Muscle of leg (tissue), 11 donors: Measurements from ENCODE around the gene ARHGAP8. TPM values are rescaled to one million over a fixed set of nuclear protein-coding genes. Genes with fewer than 3 reads are reported as not detected.

ENCODE experiments used
- DNase-seq: peaks from one replicate; pipeline ENCODE4 v3.0.0; 2013
- H3K27ac ChIP-seq: one replicate; pipeline ENCODE4 v1.5.1; 2013; ENCODE audit warnings: mild to moderate bottlenecking, low read length, control low read depth
- H3K27me3 ChIP-seq: one replicate; pipeline ENCODE4 v1.6.1; 2013; ENCODE audit warnings: low read length; ENCODE audit not compliant: control insufficient read depth, insufficient read depth
- H3K36me3 ChIP-seq: one replicate; pipeline ENCODE4 v1.6.1; 2013; ENCODE audit warnings: low read length; ENCODE audit not compliant: control insufficient read depth, insufficient read depth
- H3K4me1 ChIP-seq: one replicate; pipeline ENCODE4 v1.6.1; 2013; ENCODE audit warnings: low read length; ENCODE audit not compliant: control insufficient read depth, insufficient read depth
- H3K4me3 ChIP-seq: one replicate; pipeline ENCODE4 v1.5.1; 2013; ENCODE audit warnings: low read length, control low read depth
- H3K9me3 ChIP-seq: replicated peaks from 2 replicates; pipeline ENCODE4 v1.6.1; 2013; ENCODE audit warnings: low read depth, low read length; ENCODE audit not compliant: control insufficient read depth
- WGBS: methylation state at CpG from one replicate; pipeline ENCODE4 v1.1.5; 2013; ENCODE audit warnings: missing lambda C conversion rate; ENCODE audit not compliant: insufficient coverage; 5-methylcytosine and 5-hydroxymethylcytosine counted together
- polyA plus RNA-seq, 8 donors: library from polyadenylated mRNA; unstranded; fragments of 120-200 nt; gene quantifications; one replicate each; pipeline versions ENCODE4 v1.2.1 to v1.2.3, GENCODE V29; 2013; ENCODE audit warnings: inconsistent platforms in 1 of 8, low replicate concordance in 1 of 8; ENCODE audit not compliant: insufficient read length in 8 of 8, insufficient read depth in 1 of 8
- total RNA-seq: library from RNA; stranded (reverse); fragments of 120-200 nt; gene quantifications from one replicate; pipeline ENCODE4 v1.2.4, GENCODE V29; 2013

ARHGAP8 gene
- total and polyA plus RNA-seq, 9 donors, result 0.76 to 2.8 (median 1.1) TPM

DNA sequence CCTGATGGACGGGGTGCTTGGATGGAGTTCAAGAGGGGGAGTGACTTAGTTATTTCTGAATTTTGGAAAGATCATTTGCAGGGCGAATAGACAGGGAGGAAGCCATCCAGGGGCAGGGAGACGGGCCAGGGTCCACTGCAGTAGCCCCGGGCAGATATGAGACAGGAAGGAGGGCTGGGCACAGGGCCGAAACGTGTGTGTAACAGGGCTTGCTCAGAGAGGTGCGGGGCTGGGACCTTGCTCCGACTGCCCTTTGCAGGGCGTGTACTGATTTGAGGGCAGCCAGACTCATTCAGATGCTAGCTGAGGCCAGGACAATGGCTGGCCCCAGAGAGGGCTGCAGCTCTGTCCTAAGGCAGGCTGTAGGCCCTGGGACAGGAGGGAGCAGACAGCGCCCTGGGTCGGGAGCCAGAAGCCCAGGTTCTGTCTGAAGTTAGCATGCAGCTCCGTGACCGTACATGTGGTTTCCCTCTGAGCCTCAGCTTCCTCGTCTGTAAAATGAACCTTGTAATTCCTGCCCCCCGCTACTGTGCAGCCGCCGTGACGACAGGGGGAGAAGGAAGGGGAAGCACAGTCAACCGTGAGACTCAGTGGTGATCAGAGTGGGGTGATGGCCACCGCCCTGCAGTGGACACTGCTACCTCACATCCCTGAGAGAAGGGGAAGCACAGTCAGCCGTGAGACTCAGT lies 154.0 kb downstream of the ARHGAP8 start:
- Histone ChIP-seq H3K27ac (no peak overlapping the region), H3K36me3 (no peaks in the 10 kb centered on the region), H3K4me1 (no peaks in the 10 kb centered on the region), H3K27me3 (no peaks in the 10 kb centered on the region), H3K9me3 (peaks cover 9% of the 10 kb centered on the region), H3K4me3 (no peak overlapping the region)
- no peak for DNase-seq
- WGBS, result 89% methylated on average over 15 of the region's 21 CpGs

GRCh38 chr22:44906999-44907644 lies 154.7 kb downstream of the ARHGAP8 start:
- Histone ChIP-seq H3K9me3 (peaks cover 1% of the 10 kb centered on the region), H3K4me1 (no peaks in the 10 kb centered on the region), H3K4me3 (no peak overlapping the region), H3K36me3 (no peaks in the 10 kb centered on the region), H3K27ac (no peak overlapping the region), H3K27me3 (no peaks in the 10 kb centered on the region)
- 88% methylated on average over 15 of the region's 18 CpGs for WGBS
- no peak for DNase-seq

GRCh38 chr22:44907765-44908737 lies 155.7 kb downstream of the ARHGAP8 start:
- 90% methylated on average over 16 of the region's 21 CpGs for whole genome bisulfite sequencing
- H3K27ac ChIP-seq, result no peak overlapping the region
- H3K4me3 ChIP-seq, result no peak overlapping the region
- no peaks in the 10 kb centered on the region for H3K36me3 ChIP-seq
- no peaks in the 10 kb centered on the region for H3K27me3 ChIP-seq
- no peaks in the 10 kb centered on the region for H3K9me3 ChIP-seq
- no peak for DNase-seq
- H3K4me1 ChIP-seq, result no peaks in the 10 kb centered on the region

DNA sequence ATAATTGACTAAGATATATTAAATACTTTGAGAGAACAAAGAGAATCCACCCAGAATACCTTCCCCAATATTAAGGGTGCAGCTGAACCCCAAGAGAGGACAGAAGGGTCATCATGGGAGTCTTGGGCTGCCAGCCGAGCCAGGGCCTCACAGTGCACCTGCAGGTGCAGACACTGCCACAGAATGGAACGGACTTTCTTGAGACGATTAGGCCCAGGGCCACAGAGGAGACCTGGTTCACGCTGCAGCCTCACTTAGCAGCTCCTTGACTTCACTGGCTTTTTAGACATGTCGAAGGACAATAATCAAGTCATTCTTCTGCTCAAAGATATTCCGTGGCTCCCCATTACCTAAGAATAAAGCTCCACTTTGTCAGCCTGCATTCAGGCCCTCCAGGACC lies 156.9 kb downstream of the ARHGAP8 start:
- WGBS, result 97% methylated on average over 5 of the region's 6 CpGs
- no peak for DNase-seq
- no peak overlapping the region for H3K27ac ChIP-seq

More for the DNA sequence above, 156.9 kb downstream of the ARHGAP8 start:
- no peaks in the 10 kb centered on the region for H3K4me1 ChIP-seq
- H3K9me3 ChIP-seq, result no peaks in the 10 kb centered on the region
- H3K36me3 ChIP-seq, result no peaks in the 10 kb centered on the region
- H3K4me3 ChIP-seq, result no peak overlapping the region
- no peaks in the 10 kb centered on the region for H3K27me3 ChIP-seq

Other genes starting within 250 kb of the ARHGAP8 start
- gene PRR5, start 50.4 kb upstream of the ARHGAP8 start, total RNA-seq, result 13.7 TPM
- 10 to 100 TPM; 26.1 to 38.6 (median 32.2) TPM for gene PRR5, start 50.4 kb upstream of the ARHGAP8 start, polyA plus RNA-seq